Stimulated activated CD4-positive, alpha-beta T cell treated with anti-CD3 and anti-CD28 coated beads, Interleukin-4, amount 100 ng/mL, for 4 hours (primary cell): ENCODE data around the gene SYVN1.

Source experiments
- DNase-seq, 2 experiments: peaks; one replicate each; pipeline ENCODE4 v3.0.0-alpha.2; 2020

SYVN1 gene

DNA sequence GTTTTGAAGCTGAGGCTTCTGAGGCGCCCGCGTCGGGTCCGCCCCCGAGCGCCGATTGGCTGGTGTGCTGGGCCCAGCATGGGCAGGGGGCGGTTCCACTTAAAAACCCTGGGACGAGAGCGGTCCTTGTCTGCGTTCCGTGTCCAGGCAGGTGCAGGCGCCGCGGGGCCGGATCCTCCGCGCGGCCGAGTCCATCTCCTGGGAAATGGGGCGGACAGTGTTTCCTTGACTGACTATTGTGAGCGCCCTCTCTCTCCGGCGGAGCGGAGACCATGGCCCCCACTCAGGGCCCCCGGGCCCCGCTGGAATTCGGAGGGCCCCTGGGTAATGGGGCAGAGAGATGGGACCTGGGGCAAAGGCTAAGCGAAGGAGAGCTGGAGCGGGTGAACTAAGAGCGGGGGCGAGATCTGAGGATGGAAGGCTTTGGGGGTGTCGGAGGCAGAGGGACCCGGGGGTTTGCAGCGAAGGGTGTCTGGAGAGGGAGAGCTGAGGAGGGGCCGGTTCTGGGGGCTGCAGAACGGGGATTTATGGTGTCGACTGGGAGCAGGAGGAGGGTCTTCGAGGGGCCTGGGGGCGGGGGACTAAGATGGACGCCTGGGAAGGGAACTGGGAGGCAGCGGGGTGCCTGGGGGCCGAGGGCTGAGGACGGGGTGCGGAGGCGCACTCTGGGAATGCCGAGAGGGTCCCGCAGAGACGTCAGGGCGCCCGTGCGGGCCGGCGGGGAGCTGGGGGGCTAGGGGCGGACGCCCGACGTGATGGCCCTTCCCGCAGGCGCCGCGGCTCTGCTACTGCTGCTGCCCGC lies 22.4 kb downstream of the SYVN1 start, which contains the start of gene TM7SF2:
Gene TM7SF2 (plus strand): TSS at position 129 of the 802 bp plus-strand sequence. CDS start 144 bp downstream, at position 273.
- peak; percentile 92 to 93 for DNase-seq

DNA sequence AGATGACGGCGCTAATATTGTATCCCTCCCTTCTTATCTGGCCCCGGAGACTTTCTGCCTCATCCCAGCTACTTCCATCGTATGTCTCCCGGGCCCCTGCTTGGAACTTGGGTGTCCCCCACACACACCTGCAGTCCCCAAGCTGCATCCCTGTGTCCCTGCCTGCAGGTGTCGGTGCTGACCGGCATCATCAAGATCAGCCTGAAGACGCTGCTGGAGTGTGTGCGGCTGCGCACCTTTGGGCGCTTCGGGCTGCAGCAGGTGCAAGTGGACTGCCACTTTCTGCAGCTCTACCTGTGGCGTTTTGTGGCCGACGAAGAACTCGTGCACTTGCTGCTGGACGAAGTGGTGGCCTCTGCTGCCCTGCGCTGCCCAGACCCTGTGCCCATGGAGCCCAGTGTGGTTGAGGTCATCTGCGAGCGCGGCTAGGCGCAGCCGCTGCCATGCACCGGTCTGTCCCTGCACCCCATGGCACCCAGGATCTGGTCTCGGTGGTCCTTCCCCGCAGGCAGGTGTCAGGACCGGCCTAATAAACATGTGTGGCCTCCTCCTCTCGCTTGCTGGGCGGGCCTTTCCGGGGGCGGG lies 23.1 kb downstream of the SYVN1 start:
- DNase-seq: no peak

DNA sequence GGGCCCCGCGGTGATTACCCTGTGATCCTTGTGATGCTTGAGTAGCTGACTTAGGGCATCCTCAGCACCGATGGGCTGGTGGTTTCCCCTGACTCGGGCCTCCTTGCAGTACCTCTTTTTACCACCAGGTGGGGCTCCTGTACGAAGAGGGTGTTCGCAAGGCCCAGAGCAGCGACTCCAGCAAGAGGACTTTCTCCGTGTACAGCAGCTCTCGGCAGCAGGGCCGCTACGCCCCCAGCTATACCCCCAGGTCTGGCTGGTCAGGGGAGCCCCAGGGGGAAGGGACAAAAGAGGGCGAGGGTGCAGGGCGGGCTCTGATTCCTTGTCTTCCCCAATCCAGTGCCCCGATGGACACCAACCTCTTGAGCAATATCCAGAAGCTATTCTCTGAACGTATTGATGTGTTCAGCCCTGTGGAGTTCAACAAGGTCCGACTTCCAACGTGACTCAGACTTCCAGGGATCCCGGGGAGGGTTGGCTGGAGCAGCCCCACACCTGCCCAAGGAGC lies 23.9 kb downstream of the SYVN1 start:
- peak; percentile 89 to 95 for DNase-seq

DNA sequence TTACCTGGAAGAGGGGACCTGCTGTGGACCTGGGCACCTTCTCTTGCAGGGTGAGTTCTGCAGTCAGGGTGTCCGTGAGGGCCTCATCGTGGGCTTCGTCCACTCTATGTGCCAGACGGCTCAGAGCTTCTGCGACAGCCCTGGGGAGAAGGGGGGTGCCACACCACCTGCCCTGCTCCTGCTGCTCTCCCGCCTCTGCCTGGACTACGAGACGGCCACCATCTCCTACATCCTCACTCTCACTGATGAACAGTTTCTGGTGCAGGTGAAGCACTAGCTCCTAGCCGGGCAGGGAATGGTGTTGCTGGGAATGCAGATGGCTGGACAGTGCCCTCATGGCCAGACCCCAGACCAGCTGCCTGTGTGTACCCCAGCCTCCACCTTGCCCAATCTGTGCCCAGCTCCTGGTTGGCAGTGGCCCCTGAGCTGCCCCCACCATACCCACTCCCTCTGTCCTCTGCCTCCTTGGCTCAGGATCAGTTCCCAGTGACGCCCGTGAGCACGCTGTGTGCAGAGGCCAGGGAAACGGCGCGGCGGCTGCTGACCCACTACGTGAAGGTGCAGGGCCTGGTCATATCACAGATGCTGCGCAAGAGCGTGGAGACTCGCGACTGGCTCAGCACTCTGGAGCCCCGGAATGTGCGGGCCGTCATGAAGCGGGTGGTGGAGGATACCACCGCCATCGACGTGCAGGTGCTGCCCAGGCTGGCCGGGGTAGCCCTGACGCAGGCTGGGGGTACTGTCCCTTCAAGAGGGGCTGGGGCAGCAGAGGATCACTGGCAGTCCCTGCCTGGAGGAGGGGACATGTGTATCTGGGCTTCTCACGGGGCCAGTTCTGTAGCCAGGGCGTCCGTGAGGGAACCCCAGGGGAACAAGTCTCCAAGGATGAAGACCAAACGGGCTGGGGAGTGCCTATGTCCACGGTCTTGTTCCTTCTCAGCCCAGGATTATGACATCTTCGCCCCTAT lies 24.8 kb downstream of the SYVN1 start:
- DNase-seq: no peak

DNA sequence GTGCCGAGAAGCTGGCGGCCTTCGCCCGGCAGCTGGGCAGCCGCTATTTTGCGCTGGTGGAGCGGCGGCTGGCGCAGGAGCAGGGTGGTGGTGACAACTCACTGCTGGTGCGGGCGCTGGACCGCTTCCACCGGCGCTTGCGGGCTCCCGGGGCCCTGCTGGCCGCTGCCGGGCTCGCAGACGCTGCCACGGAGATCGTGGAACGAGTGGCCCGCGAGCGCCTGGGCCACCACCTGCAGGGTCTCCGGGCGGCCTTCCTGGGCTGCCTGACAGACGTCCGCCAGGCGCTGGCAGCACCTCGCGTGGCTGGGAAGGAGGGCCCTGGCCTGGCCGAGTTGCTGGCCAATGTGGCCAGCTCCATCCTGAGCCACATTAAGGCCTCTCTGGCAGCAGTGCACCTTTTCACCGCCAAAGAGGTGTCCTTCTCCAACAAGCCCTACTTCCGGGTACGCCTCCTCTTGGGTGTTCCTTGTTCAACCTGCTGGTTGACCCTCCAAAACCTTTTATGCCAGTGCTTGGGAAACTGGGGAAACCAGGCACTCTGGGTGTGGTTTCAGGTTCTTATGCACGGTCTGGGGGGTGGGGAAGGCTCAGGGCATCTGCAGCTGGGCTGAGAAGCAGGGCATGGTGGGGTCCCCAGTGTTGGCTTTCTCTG lies 25.7 kb downstream of the SYVN1 start:
- no peak for DNase-seq

DNA sequence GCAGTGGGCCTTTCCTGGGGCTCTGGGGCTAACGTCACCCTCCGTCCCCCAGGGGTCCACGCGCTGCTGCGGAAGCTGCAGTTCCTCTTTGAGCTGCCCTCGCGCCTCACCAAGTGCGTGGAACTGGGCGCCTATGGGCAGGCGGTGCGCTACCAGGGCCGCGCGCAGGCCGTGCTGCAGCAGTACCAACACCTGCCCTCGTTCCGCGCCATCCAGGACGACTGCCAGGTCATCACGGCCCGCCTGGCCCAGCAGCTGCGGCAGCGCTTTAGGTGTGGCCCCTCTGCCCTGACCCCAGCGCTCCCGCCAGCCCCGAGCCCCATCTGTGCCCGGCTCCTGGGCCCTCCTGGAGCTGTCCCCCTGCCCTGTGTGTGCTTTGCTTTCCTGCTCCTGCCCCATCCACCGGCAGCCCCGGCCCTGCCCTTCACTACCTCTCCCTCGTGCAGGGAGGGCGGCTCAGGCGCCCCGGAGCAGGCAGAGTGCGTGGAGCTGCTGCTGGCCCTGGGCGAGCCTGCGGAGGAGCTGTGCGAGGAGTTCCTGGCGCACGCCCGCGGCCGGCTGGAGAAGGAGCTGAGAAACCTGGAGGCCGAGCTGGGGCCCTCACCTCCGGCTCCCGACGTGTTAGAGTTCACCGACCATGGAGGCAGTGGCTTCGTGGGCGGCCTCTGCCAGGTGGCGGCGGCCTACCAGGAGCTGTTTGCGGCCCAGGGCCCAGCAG lies 26.4 kb downstream of the SYVN1 start:
- no peak for DNase-seq

DNA sequence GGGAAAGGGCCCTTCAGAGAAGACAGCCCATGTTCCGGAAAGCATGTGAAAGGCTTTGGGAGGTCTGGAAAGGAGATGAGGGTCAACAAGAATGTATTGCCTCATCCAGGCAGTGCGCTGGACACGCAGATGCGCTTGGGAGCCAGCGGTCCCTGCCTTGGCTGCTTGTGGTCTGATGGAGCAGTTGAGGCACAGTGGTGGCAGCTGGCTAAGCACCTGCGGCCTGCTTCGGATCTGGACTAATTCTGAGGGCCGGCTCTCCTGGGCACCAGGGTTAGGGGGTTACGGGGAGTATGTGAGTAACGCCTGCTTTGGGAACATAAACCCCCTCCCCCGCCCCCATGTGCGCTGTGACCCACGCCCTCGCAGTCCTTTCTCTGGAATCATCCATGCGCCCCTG lies 27.2 kb downstream of the SYVN1 start:
- no peak for DNase-seq

DNA sequence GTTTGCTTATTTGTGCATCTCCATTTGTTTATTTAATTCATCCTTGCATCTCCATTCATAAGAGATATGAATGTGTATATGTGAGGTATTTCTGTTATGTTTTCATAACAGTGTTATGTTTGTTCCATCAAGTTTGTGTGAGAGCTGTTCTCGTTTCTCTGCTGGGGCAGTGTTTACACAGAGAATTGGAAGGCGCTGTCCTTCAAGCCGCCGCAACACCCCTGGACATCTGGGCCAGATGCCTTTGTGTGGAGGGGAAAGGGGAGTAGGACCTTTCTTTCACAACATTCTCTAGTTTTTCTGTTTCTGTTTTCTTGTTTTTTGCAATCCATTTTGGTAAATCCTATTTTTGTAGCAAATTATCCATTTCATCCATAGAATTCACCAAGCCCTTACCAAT lies 29.7 kb downstream of the SYVN1 start:
- no peak for DNase-seq

DNA sequence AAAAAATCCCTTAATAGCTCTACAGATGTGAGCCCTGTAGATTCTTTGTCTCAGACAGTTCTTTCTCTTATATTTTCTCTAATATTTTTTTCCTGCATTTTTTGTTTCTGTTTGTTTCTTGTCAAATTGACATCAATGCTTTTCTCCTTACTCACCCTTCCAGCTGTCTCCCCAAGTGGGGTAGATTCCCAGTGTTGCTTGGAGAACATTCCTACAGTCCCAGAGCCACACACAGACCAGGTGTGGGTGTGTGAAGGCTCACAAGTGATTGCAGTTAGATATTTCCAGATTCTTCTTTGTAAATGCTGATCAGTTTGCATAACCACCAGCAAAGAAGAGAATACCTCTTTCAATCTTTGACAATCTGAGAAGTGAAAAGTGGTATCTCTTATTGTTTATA lies 30.8 kb downstream of the SYVN1 start:
- DNase-seq: no peak

DNA sequence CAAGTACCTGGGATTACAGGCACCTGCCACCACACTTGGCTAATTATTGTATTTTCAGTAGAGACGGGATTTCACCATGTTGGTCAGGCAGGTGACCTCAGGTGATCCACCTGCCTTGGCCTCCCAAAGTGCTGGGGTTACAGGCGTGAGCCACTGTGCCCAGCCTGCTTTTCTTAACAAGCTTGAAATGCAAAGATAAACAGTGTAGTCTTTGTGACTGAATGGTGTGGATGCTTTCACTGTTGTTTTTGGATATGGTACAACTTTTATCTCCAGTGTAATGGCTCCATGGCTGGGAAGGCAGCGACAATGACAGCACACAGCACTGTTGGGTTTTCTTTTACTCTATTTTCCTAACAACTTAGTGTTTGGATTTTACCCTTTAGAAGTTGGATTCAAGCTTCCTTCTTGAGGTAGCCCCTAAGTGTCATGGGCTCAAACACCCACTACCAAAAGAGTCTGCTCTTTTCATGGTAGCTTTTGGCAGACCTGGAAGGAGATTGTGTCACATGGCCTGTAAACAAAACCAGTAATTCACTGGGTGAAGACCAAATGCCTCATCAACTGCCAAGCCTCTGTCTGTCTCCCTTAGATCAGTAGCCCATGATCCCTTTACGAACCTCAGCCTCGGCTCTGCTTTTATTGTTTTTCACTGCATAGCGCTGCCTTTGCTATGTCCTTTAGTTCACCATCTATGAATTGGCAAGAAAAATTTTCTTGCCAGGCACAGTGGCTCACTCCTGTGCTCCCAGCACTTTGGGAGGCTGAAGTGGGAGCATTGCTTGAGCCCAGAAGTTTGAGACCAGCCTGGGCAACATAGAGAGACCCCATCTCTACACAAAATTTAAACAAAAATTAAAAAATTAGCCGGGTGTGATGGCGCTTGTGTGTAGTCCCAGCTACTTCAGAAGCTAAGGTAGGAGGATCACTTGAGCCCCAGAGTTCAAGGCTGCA lies 31.9 kb downstream of the SYVN1 start:
- DNase-seq: no peak

DNA sequence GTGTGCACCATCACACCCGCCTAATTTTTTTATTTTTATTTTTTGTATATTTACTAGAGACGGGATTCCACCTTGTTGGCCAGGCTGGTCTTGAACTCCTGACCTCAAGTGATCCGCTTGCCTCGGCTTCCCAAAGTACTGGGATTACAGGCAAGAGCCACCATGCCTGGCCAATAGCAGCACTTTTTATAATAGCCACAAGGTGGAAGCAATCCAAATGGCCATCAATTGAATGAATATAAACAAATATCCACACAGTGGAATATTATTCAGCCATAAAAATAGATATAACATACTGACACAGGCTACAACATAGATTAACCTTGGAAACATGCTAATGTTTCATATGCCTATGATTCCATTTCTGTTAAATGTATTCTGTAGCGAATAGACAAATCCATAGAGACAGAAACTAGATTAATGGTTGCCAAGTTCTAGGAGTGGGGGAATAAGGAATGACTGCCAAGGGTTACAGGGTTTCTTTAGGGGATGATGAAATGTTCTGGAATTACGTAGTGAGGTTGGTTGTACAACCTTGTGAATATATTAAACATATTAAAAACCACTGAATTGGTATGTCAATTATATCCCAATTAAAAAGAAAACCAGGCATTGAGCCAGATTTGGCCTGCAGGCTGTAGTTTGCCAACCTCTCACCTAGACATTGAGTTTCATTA lies 33.5 kb downstream of the SYVN1 start:
- DNase-seq: no peak

DNA sequence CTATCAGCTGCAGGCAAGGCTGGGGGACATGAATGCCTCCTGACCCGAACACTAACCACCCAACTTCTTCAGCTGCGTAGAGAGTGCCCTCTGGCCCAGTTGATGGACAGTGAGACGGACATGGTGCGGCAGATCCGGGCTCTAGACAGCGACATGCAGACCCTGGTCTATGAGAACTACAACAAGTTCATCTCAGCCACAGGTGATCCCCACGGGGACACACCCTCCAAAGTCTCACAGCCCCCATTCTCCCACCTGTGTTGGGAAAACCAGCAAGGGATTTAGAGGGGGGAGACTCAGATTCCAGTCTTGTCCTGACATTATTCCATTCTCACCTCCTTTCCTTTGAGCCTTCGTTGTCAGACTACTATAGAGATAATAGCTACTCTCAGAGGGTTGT lies 37.4 kb downstream of the SYVN1 start:
- no peak for DNase-seq

DNA sequence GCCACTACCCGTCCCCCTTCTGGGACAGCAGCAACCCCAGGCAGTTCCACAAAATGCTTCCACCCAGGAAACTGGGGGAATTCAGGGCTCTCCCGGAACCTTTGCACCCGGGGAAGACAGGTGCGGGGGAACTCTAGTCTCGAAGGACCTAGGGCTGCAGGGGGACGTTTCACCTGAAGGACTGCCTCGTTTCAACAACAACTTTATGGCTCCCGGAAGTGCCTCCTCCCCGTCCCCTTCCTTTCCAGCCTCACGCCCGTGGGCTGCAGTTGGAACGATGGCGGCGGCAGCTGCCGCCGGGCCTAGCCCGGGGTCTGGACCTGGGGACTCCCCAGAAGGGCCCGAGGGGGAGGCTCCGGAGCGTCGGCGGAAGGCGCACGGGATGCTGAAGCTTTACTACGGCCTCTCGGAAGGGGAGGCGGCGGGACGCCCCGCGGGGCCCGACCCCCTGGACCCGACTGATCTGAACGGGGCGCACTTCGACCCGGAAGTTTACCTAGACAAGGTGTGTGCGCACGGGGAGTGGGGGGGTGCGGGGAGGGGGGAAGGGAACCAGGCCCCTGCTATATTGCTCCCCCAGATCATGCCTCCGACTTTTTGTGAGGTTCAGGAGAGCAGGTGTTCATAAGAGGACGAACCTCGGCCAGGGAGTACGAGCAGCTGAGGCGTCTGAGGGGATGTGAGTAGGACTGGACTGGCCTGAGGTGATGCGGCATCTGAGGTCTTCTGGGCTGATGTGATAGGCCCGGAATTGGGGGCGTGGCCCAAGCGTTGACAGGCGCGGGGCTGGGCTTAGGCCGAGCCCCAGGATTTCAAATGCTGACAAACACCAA lies 38.1 kb downstream of the SYVN1 start, which contains the start of gene VPS51:
Gene VPS51 (plus strand): TSS at position 241 of the 833 bp plus-strand sequence. CDS start 37 bp downstream, at position 278.
- peak; percentile 74 to 82 for DNase-seq

DNA sequence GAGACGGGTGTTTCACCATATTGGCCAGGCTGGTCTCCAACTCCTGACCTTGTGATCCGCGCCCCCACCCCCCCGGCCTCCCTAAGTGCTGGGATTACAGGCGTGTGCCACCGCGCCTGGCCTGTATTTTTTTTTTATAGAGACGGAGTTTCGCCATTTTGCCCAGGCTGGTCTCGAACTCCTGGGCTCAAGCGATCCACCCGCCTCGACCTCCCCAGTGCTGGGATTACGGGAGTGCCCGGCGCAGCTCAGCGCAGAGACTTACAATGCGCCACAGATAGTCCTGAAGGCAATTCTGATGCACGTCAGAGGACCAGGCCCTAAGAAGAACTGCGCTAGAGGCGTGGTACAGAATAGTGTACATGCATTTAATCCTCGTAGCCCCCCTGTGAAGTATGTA lies 38.9 kb downstream of the SYVN1 start:
- DNase-seq: no peak

DNA sequence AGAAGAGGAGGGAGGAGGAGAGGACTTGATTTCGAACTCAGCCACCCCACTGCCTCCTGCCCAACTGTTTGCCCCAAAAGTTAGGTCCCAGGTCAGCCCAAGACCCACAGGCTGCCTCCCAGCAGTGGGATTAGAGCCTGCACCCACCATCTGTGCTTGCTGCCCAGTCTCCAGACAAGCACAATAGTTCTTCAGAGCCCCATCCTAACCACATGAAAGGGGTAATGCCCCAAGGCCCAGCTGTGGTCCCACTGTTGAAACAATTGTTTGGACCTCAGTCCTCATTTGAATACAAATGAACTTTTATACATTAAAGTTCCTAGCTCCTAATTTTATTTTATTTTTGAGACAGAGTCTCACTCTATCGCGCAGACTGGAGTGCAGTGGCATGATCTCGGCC lies 43.7 kb downstream of the SYVN1 start:
- no peak for DNase-seq

DNA sequence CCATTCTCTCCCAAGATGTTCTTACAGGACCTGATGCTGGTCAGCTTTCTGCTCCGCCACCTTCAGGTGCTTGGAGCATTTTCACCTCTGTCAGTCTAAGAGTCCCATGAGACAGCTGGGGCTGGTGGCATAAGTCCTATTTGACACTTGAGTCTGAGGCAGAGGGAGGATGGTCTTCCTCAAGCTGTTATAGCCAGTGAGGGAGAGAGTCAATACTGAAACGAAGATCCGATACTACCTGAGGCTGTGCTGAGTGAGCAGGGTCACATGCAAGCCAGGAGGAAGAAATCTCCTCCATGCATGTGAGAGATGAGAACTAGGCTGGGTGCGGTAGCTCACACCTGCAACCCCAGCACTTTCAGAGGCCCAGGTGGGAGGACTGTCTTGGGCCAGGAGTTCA lies 44.7 kb downstream of the SYVN1 start:
- no peak for DNase-seq

DNA sequence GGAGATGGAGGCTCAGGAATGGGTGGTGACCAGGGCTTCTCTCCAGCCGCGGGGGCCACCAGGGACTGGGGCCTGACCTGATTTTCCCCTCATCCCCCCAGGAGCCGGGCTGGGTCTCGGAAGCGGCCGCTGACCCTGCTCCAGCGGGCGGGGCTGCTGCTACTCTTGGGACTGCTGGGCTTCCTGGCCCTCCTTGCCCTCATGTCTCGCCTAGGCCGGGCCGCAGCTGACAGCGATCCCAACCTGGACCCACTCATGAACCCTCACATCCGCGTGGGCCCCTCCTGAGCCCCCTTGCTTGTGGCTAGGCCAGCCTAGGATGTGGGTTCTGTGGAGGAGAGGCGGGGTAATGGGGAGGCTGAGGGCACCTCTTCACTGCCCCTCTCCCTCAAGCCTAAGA lies 46.5 kb downstream of the SYVN1 start:
- DNase-seq: no peak

DNA sequence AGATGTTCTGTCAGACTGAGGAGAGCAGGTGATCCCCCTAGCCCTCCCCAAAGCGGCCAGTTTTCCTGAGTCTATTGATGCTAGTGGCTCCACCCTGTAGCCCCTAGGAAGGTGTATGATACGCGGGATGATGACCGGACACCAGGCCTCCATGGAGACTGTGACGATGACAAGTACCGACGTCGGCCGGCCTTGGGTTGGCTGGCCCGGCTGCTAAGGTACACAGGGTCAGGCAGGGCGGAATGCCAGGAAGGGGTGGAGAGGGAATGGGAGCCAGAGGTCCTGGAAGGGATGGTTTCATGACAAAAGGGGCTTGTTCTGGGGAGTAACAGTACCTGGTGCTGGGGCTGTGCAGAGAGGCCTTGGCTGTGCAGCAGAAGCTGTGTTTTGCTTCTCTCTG lies 47.1 kb downstream of the SYVN1 start:
- DNase-seq: no peak

DNA sequence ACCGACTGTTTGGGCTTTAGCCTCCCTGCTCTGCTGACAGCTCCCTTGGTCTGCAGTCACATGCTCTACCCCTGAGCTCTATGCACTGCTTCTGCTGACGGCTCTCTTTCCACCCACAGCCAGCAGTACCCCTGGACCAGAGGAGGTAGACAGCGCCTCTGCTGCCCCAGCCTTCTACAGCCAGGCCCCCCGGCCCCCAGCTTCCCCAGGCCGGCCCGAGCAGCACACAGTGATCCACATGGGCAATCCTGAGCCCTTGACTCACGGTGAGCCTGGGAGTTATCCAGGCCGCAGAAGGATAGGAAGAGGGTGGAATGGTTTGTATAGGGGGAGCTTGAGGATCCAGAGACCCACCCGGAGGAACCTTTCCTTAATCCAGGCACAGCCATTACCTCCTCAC lies 47.5 kb downstream of the SYVN1 start:
- DNase-seq: no peak
